ENCODE data around the gene COL15A1.

Gene COL15A1

DNA sequence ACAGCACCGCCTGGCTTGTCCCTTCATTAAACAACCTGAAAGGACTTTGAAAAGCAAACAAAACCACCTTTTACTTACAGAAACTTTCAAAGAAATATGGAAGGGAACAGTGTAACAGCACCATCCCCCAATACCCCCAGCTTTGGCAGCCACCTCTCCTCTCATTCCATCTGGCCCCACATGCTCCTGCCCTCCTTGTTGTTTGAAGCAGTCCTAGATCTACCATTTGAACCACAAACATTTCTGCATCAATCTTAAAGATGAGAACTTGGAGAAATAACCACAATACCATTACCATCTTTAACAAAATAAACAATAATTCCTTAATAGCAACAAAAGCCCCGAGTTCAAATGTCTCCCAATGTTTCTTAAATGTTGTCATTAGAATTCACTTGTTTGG lies 17.8 kb upstream of the COL15A1 start:
- Histone ChIP-seq H3K4me3 (ENCODE audit: low read depth in 1 of 5, low read length in 5 of 5) (no peak overlapping the region), H3K9ac (ENCODE audit: low read length in 5 of 5) (no peak overlapping the region), H3K27me3 (ENCODE audit: control insufficient read depth in 5 of 5, insufficient read depth in 4 of 5, low read length in 5 of 5) (no peaks in the 10 kb centered on the region), H3K9me3 (ENCODE audit: control insufficient read depth in 5 of 5, low read length in 5 of 5) (no peaks in the 10 kb centered on the region), H3K36me3 (ENCODE audit: control insufficient read depth in 5 of 5, insufficient read depth in 5 of 5, low read length in 5 of 5) (no peaks in the 10 kb centered on the region), H3K4me1 (ENCODE audit: control insufficient read depth in 5 of 5, insufficient read depth in 5 of 5, low read length in 5 of 5) (peaks cover 0 to 30% (median 22%) of the 10 kb centered on the region in 5 donors), H3K27ac (ENCODE audit: low read depth, low read length) (no peak overlapping the region)

DNA sequence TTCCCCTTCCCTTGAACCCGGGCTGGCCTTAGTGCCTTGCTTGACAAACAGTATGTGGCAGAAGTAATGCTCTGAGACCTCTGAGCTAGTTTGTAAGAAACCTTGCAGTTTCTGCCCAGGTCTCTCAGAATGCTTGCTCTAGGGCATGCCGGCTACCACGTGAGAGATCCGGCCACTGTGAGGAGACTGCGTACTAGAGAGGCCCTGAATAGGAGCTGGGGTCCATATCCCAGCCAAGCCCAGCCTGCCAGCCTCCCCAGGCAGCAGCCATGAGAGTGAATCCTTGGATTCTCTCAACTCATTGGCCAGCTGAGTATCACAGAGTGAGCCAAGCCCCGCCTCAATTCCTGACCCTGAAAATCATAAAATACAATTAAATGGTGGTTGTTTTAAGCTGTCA lies 16.0 kb upstream of the COL15A1 start:
- Histone ChIP-seq H3K27ac (ENCODE audit: low read depth, low read length) (no peak overlapping the region), H3K4me1 (ENCODE audit: control insufficient read depth in 5 of 5, insufficient read depth in 5 of 5, low read length in 5 of 5) (peaks cover 0 to 26% (median 17%) of the 10 kb centered on the region in 5 donors), H3K4me3 (ENCODE audit: low read depth in 1 of 5, low read length in 5 of 5) (no peak overlapping the region), H3K9me3 (ENCODE audit: control insufficient read depth in 5 of 5, low read length in 5 of 5) (no peaks in the 10 kb centered on the region), H3K9ac (ENCODE audit: low read length in 5 of 5) (no peak overlapping the region), H3K36me3 (ENCODE audit: control insufficient read depth in 5 of 5, insufficient read depth in 5 of 5, low read length in 5 of 5) (no peaks in the 10 kb centered on the region), H3K27me3 (ENCODE audit: control insufficient read depth in 5 of 5, insufficient read depth in 4 of 5, low read length in 5 of 5) (no peaks in the 10 kb centered on the region)

GRCh38 chr9:98929071-98929470 lies 14.6 kb upstream of the COL15A1 start:
- no peak overlapping the region for H3K27ac ChIP-seq (ENCODE audit: low read depth, low read length)
- no peaks in the 10 kb centered on the region for H3K27me3 ChIP-seq (ENCODE audit: control insufficient read depth in 5 of 5, insufficient read depth in 4 of 5, low read length in 5 of 5)

GRCh38 chr9:98929895-98930341 lies 13.8 kb upstream of the COL15A1 start:
- no peaks in the 10 kb centered on the region for H3K27me3 ChIP-seq (ENCODE audit: control insufficient read depth in 5 of 5, insufficient read depth in 4 of 5, low read length in 5 of 5)
- H3K4me1 ChIP-seq (ENCODE audit: control insufficient read depth in 5 of 5, insufficient read depth in 5 of 5, low read length in 5 of 5), result peaks cover 0 to 7% (median 2%) of the 10 kb centered on the region in 5 donors
- no peaks in the 10 kb centered on the region for H3K36me3 ChIP-seq (ENCODE audit: control insufficient read depth in 5 of 5, insufficient read depth in 5 of 5, low read length in 5 of 5)
- no peaks in the 10 kb centered on the region for H3K9me3 ChIP-seq (ENCODE audit: control insufficient read depth in 5 of 5, low read length in 5 of 5)
- H3K9ac ChIP-seq (ENCODE audit: low read length in 5 of 5), result no peak overlapping the region
- no peak overlapping the region for H3K27ac ChIP-seq (ENCODE audit: low read depth, low read length)
- no peak overlapping the region for H3K4me3 ChIP-seq (ENCODE audit: low read depth in 1 of 5, low read length in 5 of 5)

More at GRCh38 chr9:98929071-98929470, 14.6 kb upstream of the COL15A1 start:
- Histone ChIP-seq H3K9ac (ENCODE audit: low read length in 5 of 5) (no peak overlapping the region), H3K36me3 (ENCODE audit: control insufficient read depth in 5 of 5, insufficient read depth in 5 of 5, low read length in 5 of 5) (no peaks in the 10 kb centered on the region), H3K4me3 (ENCODE audit: low read depth in 1 of 5, low read length in 5 of 5) (no peak overlapping the region), H3K9me3 (ENCODE audit: control insufficient read depth in 5 of 5, low read length in 5 of 5) (no peaks in the 10 kb centered on the region), H3K4me1 (ENCODE audit: control insufficient read depth in 5 of 5, insufficient read depth in 5 of 5, low read length in 5 of 5) (peaks cover 0 to 13% (median 5%) of the 10 kb centered on the region in 5 donors)

DNA sequence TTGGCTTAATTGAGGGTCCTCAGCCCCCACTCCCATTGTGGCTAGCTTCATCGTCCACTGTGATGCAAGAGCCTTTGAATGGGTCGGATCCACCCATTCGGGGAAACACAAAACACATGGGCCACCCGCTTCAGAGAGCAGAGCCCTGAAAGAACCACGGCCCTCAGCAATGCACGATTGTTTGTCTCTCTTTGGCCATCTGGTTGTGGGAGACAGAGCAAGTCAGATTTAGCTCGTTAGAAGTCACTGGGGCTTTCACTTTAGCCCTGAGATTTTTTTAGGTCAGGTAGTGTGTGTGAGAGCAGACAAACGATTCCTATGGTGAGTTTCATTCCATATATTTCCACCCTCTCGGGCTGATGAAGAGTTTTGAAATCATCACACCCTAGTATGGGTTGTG lies 12.9 kb upstream of the COL15A1 start:
- H3K4me3 ChIP-seq (ENCODE audit: low read depth in 1 of 5, low read length in 5 of 5), result no peak overlapping the region
- H3K9me3 ChIP-seq (ENCODE audit: control insufficient read depth in 5 of 5, low read length in 5 of 5), result no peaks in the 10 kb centered on the region
- H3K36me3 ChIP-seq (ENCODE audit: control insufficient read depth in 5 of 5, insufficient read depth in 5 of 5, low read length in 5 of 5), result no peaks in the 10 kb centered on the region
- no peaks in the 10 kb centered on the region for H3K27me3 ChIP-seq (ENCODE audit: control insufficient read depth in 5 of 5, insufficient read depth in 4 of 5, low read length in 5 of 5)
- no peak overlapping the region for H3K27ac ChIP-seq (ENCODE audit: low read depth, low read length)
- H3K9ac ChIP-seq (ENCODE audit: low read length in 5 of 5), result no peak overlapping the region
- peaks cover 0 to 11% (median 4%) of the 10 kb centered on the region in 5 donors for H3K4me1 ChIP-seq (ENCODE audit: control insufficient read depth in 5 of 5, insufficient read depth in 5 of 5, low read length in 5 of 5)

- no peaks in the 10 kb centered on the region for H3K36me3 ChIP-seq (ENCODE audit: control insufficient read depth in 5 of 5, insufficient read depth in 5 of 5, low read length in 5 of 5)
- H3K27me3 ChIP-seq (ENCODE audit: control insufficient read depth in 5 of 5, insufficient read depth in 4 of 5, low read length in 5 of 5), result no peaks in the 10 kb centered on the region
- peaks cover 0 to 12% (median 4%) of the 10 kb centered on the region in 5 donors for H3K4me1 ChIP-seq (ENCODE audit: control insufficient read depth in 5 of 5, insufficient read depth in 5 of 5, low read length in 5 of 5)
- H3K9me3 ChIP-seq (ENCODE audit: control insufficient read depth in 5 of 5, low read length in 5 of 5), result no peaks in the 10 kb centered on the region
- no peak overlapping the region for H3K9ac ChIP-seq (ENCODE audit: low read length in 5 of 5)
- no peak overlapping the region for H3K27ac ChIP-seq (ENCODE audit: low read depth, low read length)
- H3K4me3 ChIP-seq (ENCODE audit: low read depth in 1 of 5, low read length in 5 of 5), result no peak overlapping the region
Measured at GRCh38 chr9:98931600-98932389, 11.9 kb upstream of the COL15A1 start.

- Histone ChIP-seq H3K27ac (ENCODE audit: low read depth, low read length) (no peak overlapping the region), H3K4me1 (ENCODE audit: control insufficient read depth in 5 of 5, insufficient read depth in 5 of 5, low read length in 5 of 5) (peaks cover 0 to 12% (median 5%) of the 10 kb centered on the region in 5 donors), H3K36me3 (ENCODE audit: control insufficient read depth in 5 of 5, insufficient read depth in 5 of 5, low read length in 5 of 5) (no peaks in the 10 kb centered on the region), H3K9ac (ENCODE audit: low read length in 5 of 5) (no peak overlapping the region), H3K9me3 (ENCODE audit: control insufficient read depth in 5 of 5, low read length in 5 of 5) (no peaks in the 10 kb centered on the region), H3K4me3 (ENCODE audit: low read depth in 1 of 5, low read length in 5 of 5) (no peak overlapping the region), H3K27me3 (ENCODE audit: control insufficient read depth in 5 of 5, insufficient read depth in 4 of 5, low read length in 5 of 5) (no peaks in the 10 kb centered on the region)
Measured at GRCh38 chr9:98933185-98933584, 10.5 kb upstream of the COL15A1 start.

GRCh38 chr9:98933890-98934289 lies 9.8 kb upstream of the COL15A1 start:
- no peak overlapping the region for H3K9ac ChIP-seq (ENCODE audit: low read length in 5 of 5)
- peaks cover 0 to 12% (median 10%) of the 10 kb centered on the region in 5 donors for H3K4me1 ChIP-seq (ENCODE audit: control insufficient read depth in 5 of 5, insufficient read depth in 5 of 5, low read length in 5 of 5)
- no peaks in the 10 kb centered on the region for H3K36me3 ChIP-seq (ENCODE audit: control insufficient read depth in 5 of 5, insufficient read depth in 5 of 5, low read length in 5 of 5)
- no peaks in the 10 kb centered on the region for H3K9me3 ChIP-seq (ENCODE audit: control insufficient read depth in 5 of 5, low read length in 5 of 5)
- no peak overlapping the region for H3K4me3 ChIP-seq (ENCODE audit: low read depth in 1 of 5, low read length in 5 of 5)
- H3K27me3 ChIP-seq (ENCODE audit: control insufficient read depth in 5 of 5, insufficient read depth in 4 of 5, low read length in 5 of 5), result no peaks in the 10 kb centered on the region
- H3K27ac ChIP-seq (ENCODE audit: low read depth, low read length), result no peak overlapping the region

DNA sequence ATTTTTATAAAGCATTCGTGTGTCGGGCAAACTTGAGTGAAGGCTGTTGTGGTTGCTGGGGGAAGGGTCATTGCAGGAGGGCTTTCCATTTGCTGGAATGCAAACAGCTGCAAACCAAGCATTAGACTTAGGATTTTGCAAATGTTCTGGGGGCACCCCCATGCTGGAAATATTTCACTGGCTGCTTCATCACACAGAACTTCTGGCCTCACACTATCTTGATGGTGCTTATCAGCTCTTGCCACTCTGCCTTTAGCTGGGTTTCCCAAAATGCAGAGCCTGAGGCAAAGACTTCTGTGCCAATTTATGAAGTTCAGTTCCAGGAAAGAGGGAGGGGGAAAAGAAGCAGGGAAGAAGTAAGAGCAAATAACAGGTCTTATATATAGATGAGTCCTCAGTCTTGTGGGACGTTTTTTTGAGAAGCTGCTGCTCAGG lies 8.6 kb upstream of the COL15A1 start:
- no peak overlapping the region for H3K27ac ChIP-seq (ENCODE audit: low read depth, low read length)
- no peaks in the 10 kb centered on the region for H3K9me3 ChIP-seq (ENCODE audit: control insufficient read depth in 5 of 5, low read length in 5 of 5)
- peaks cover 0 to 24% (median 14%) of the 10 kb centered on the region in 5 donors for H3K4me1 ChIP-seq (ENCODE audit: control insufficient read depth in 5 of 5, insufficient read depth in 5 of 5, low read length in 5 of 5)
- no peaks in the 10 kb centered on the region for H3K36me3 ChIP-seq (ENCODE audit: control insufficient read depth in 5 of 5, insufficient read depth in 5 of 5, low read length in 5 of 5)
- H3K4me3 ChIP-seq (ENCODE audit: low read depth in 1 of 5, low read length in 5 of 5), result no peak overlapping the region
- no peaks in the 10 kb centered on the region for H3K27me3 ChIP-seq (ENCODE audit: control insufficient read depth in 5 of 5, insufficient read depth in 4 of 5, low read length in 5 of 5)
- no peak overlapping the region for H3K9ac ChIP-seq (ENCODE audit: low read length in 5 of 5)

DNA sequence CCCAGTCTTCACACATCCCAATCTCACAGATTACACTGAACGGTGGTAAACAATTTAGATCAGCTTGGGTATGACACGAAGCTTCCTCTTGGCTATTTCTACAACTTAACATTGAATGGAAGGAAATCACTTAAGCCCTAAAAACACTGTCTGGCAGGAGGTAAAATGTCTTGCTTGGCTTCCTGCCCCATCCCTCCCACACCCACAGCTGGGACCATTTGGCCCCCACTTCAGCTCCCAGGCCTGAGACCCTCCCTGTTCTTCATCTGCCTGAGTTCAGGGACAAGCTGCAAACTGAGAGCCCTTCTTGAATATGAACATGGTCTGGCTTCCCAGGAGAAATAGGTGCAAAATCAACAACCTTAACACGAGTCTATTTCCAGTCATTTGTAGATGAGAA lies 3.4 kb upstream of the COL15A1 start:
- Histone ChIP-seq H3K9ac (ENCODE audit: low read length in 5 of 5) (no peak overlapping the region), H3K9me3 (ENCODE audit: control insufficient read depth in 5 of 5, low read length in 5 of 5) (no peaks in the 10 kb centered on the region), H3K4me3 (ENCODE audit: low read depth in 1 of 5, low read length in 5 of 5) (no peak overlapping the region), H3K27me3 (ENCODE audit: control insufficient read depth in 5 of 5, insufficient read depth in 4 of 5, low read length in 5 of 5) (peaks cover 0 to 5% (median 0%) of the 10 kb centered on the region in 5 donors), H3K27ac (ENCODE audit: low read depth, low read length) (no peak overlapping the region), H3K36me3 (ENCODE audit: control insufficient read depth in 5 of 5, insufficient read depth in 5 of 5, low read length in 5 of 5) (no peaks in the 10 kb centered on the region), H3K4me1 (ENCODE audit: control insufficient read depth in 5 of 5, insufficient read depth in 5 of 5, low read length in 5 of 5) (peaks cover 5 to 72% (median 40%) of the 10 kb centered on the region in 5 donors)
